ENCODE data around the gene FAM81A.

Gene FAM81A

GRCh38 chr15:59549301-59550185 lies 111.6 kb downstream of the FAM81A start:
- no peak overlapping the region for H3K4me3 ChIP-seq (ENCODE audit: control insufficient read depth in 1 of 7, extremely low read depth in 1 of 7, insufficient read depth in 4 of 7, low read depth in 2 of 7, low read length in 6 of 7)
- no peaks in the 10 kb centered on the region for H3K36me3 ChIP-seq (ENCODE audit: control insufficient read depth in 4 of 4, insufficient read depth in 4 of 4, low read length in 3 of 4)
- 89% methylated on average over 5 of the region's 9 CpGs for WGBS (ENCODE audit: insufficient coverage)
- ChIA-PET POLR2A (no interaction called here), CTCF (no interaction called here)
- H3K27ac ChIP-seq (ENCODE audit: insufficient read depth in 1 of 2, low read depth in 1 of 2, low read length in 2 of 2, poor library complexity in 1 of 2, severe bottlenecking in 2 of 2), result no peak overlapping the region
- H3K9me3 ChIP-seq (ENCODE audit: control extremely low read depth in 1 of 5, control insufficient read depth in 4 of 5, insufficient read depth in 2 of 5, low read depth in 1 of 5, low read length in 4 of 5), result peaks cover 0 to 2% (median 0%) of the 10 kb centered on the region in 5 experiments
- DNase-seq, result no peak
- peaks cover 0 to 18% (median under 1%) of the 10 kb centered on the region in 4 experiments for H3K4me1 ChIP-seq (ENCODE audit: control extremely low read depth in 1 of 4, control insufficient read depth in 4 of 4, insufficient read depth in 4 of 4, low read length in 3 of 4)
- H3K27me3 ChIP-seq (replicated peaks in 2 of 5; ENCODE audit: control insufficient read depth in 4 of 5, insufficient read depth in 5 of 5, low read length in 4 of 5), result peaks cover 0 to 2% (median 0%) of the 10 kb centered on the region in 5 experiments

DNA sequence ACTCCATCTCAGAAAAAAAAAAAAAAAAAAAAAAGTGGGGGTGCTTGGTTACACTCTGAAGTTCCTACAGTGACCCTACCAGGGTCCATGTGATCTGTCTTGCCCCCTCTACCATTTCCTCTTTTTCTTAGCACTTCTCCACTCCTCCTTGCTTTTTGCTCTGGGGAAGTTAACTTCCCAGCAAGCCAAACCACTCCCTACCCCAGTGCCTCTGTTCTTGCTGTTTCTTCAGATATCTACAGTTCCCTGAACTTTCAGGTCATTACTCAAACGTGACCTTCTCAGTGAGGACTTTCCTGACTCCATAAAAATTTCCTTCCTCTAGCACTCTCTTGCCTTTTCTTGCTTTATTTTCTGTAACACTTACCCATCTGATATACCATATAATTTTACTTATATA lies 112.5 kb downstream of the FAM81A start:
- peaks cover 0 to 2% (median 0%) of the 10 kb centered on the region in 5 experiments for H3K27me3 ChIP-seq (replicated peaks in 2 of 5; ENCODE audit: control insufficient read depth in 4 of 5, insufficient read depth in 5 of 5, low read length in 4 of 5)
- ChIA-PET CTCF (no interaction called here), POLR2A (no interaction called here)
- H3K4me3 ChIP-seq (ENCODE audit: control insufficient read depth in 1 of 7, extremely low read depth in 1 of 7, insufficient read depth in 4 of 7, low read depth in 2 of 7, low read length in 6 of 7), result no peak overlapping the region
- peaks cover 0 to 12% (median 0%) of the 10 kb centered on the region in 4 experiments for H3K4me1 ChIP-seq (ENCODE audit: control extremely low read depth in 1 of 4, control insufficient read depth in 4 of 4, insufficient read depth in 4 of 4, low read length in 3 of 4)
- peaks cover 0 to 2% (median 0%) of the 10 kb centered on the region in 5 experiments for H3K9me3 ChIP-seq (ENCODE audit: control extremely low read depth in 1 of 5, control insufficient read depth in 4 of 5, insufficient read depth in 2 of 5, low read depth in 1 of 5, low read length in 4 of 5)
- no peak for DNase-seq
- H3K27ac ChIP-seq (ENCODE audit: insufficient read depth in 1 of 2, low read depth in 1 of 2, low read length in 2 of 2, poor library complexity in 1 of 2, severe bottlenecking in 2 of 2), result no peak overlapping the region
- H3K36me3 ChIP-seq (ENCODE audit: control insufficient read depth in 4 of 4, insufficient read depth in 4 of 4, low read length in 3 of 4), result no peaks in the 10 kb centered on the region
- 67% methylated on average over 1 of the region's 1 CpG for WGBS (ENCODE audit: insufficient coverage)

- no peak overlapping the region for H3K27ac ChIP-seq (ENCODE audit: insufficient read depth in 1 of 2, low read depth in 1 of 2, low read length in 2 of 2, poor library complexity in 1 of 2, severe bottlenecking in 2 of 2)
- 100% methylated on average over 1 of the region's 3 CpGs for WGBS (ENCODE audit: insufficient coverage)
- H3K27me3 ChIP-seq (replicated peaks in 2 of 5; ENCODE audit: control insufficient read depth in 4 of 5, insufficient read depth in 5 of 5, low read length in 4 of 5), result peaks cover 0 to 2% (median 0%) of the 10 kb centered on the region in 5 experiments
- peaks cover 0 to 12% (median 0%) of the 10 kb centered on the region in 4 experiments for H3K4me1 ChIP-seq (ENCODE audit: control extremely low read depth in 1 of 4, control insufficient read depth in 4 of 4, insufficient read depth in 4 of 4, low read length in 3 of 4)
- no peaks in the 10 kb centered on the region for H3K36me3 ChIP-seq (ENCODE audit: control insufficient read depth in 4 of 4, insufficient read depth in 4 of 4, low read length in 3 of 4)
- CTCF ChIA-PET, result no interaction called here
- H3K9me3 ChIP-seq (ENCODE audit: control extremely low read depth in 1 of 5, control insufficient read depth in 4 of 5, insufficient read depth in 2 of 5, low read depth in 1 of 5, low read length in 4 of 5), result peaks cover 0 to 2% (median 0%) of the 10 kb centered on the region in 5 experiments
- no peak overlapping the region for H3K4me3 ChIP-seq (ENCODE audit: control insufficient read depth in 1 of 7, extremely low read depth in 1 of 7, insufficient read depth in 4 of 7, low read depth in 2 of 7, low read length in 6 of 7)
- DNase-seq, result no peak
- POLR2A ChIA-PET, result no interaction called here
Observed at GRCh38 chr15:59550956-59551355, 113.0 kb downstream of the FAM81A start.

DNA sequence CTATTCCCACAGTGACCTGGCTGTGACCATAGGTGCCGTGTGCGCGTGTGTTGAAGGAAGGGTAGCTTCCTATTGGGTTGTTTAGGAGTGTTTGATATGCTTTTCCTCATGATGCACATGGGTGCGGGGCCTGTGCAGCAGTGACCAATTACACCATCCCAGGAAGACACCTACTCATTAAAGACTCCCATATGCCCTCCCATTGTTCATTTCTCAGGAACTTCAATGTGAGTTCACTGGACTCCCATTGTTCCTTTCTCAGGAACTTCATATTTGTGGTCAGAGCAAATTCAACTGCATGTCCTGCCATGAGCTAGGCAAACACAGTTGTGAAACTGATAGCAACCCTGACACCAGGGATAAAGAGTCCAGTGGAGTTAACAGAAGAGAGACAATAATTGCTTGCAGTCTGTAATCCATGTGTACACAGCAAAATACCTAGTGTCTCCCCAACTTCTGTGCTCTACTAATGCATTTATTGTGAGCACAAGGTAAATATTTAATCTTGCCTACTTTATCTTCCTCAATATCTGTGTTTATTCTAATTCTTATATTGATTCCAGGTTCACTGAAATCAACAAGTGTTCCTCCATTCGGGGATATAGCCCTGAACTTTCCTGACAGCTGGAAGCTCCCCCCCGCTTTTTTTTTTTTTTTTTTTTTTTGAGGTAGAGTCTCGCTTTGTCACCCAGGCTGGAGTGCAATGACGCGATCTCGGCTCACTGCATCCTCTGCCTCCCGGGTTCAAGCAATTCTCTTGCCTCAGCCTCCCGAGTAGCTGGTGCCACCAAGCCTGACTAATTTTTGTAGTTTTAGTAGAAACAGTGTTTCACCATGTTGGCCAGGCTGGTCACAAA lies 116.1 kb downstream of the FAM81A start:
- DNase-seq, result no peak
- CTCF ChIA-PET, result interaction anchor here (0.8 kb wide), 1 partner anchor 11 kb away, joined by 3 read pairs; no protein-coding TSS in a partner anchor
- WGBS (ENCODE audit: insufficient coverage), result 98% methylated on average over 6 of the region's 12 CpGs
- Histone ChIP-seq H3K27me3 (replicated peaks in 2 of 5; ENCODE audit: control insufficient read depth in 4 of 5, insufficient read depth in 5 of 5, low read length in 4 of 5) (no peaks in the 10 kb centered on the region), H3K4me1 (ENCODE audit: control extremely low read depth in 1 of 4, control insufficient read depth in 4 of 4, insufficient read depth in 4 of 4, low read length in 3 of 4) (peaks cover 0 to 15% (median 0%) of the 10 kb centered on the region in 4 experiments), H3K9me3 (ENCODE audit: control extremely low read depth in 1 of 5, control insufficient read depth in 4 of 5, insufficient read depth in 2 of 5, low read depth in 1 of 5, low read length in 4 of 5) (no peaks in the 10 kb centered on the region), H3K4me3 (ENCODE audit: control insufficient read depth in 1 of 7, extremely low read depth in 1 of 7, insufficient read depth in 4 of 7, low read depth in 2 of 7, low read length in 6 of 7) (no peak overlapping the region), H3K27ac (ENCODE audit: insufficient read depth in 1 of 2, low read depth in 1 of 2, low read length in 2 of 2, poor library complexity in 1 of 2, severe bottlenecking in 2 of 2) (no peak overlapping the region), H3K36me3 (ENCODE audit: control insufficient read depth in 4 of 4, insufficient read depth in 4 of 4, low read length in 3 of 4) (no peaks in the 10 kb centered on the region)
- POLR2A ChIA-PET, result no interaction called here

- no peak overlapping the region for H3K27ac ChIP-seq (ENCODE audit: insufficient read depth in 1 of 2, low read depth in 1 of 2, low read length in 2 of 2, poor library complexity in 1 of 2, severe bottlenecking in 2 of 2)
- H3K36me3 ChIP-seq (ENCODE audit: control insufficient read depth in 4 of 4, insufficient read depth in 4 of 4, low read length in 3 of 4), result no peaks in the 10 kb centered on the region
- H3K4me1 ChIP-seq (ENCODE audit: control extremely low read depth in 1 of 4, control insufficient read depth in 4 of 4, insufficient read depth in 4 of 4, low read length in 3 of 4), result peaks cover 0 to 6% (median 0%) of the 10 kb centered on the region in 4 experiments
- POLR2A ChIA-PET, result no interaction called here
- 100% methylated on average over 2 of the region's 4 CpGs for WGBS (ENCODE audit: insufficient coverage)
- CTCF ChIA-PET, result interaction anchor here (1.0 kb wide), 1 partner anchor 9 kb away, joined by 3 read pairs; no protein-coding TSS in a partner anchor
- DNase-seq, result no peak
- H3K4me3 ChIP-seq (ENCODE audit: control insufficient read depth in 1 of 7, extremely low read depth in 1 of 7, insufficient read depth in 4 of 7, low read depth in 2 of 7, low read length in 6 of 7), result no peak overlapping the region
- H3K9me3 ChIP-seq (ENCODE audit: control extremely low read depth in 1 of 5, control insufficient read depth in 4 of 5, insufficient read depth in 2 of 5, low read depth in 1 of 5, low read length in 4 of 5), result no peaks in the 10 kb centered on the region
- H3K27me3 ChIP-seq (replicated peaks in 2 of 5; ENCODE audit: control insufficient read depth in 4 of 5, insufficient read depth in 5 of 5, low read length in 4 of 5), result no peaks in the 10 kb centered on the region
Observed at GRCh38 chr15:59555696-59556095, 117.7 kb downstream of the FAM81A start.

DNA sequence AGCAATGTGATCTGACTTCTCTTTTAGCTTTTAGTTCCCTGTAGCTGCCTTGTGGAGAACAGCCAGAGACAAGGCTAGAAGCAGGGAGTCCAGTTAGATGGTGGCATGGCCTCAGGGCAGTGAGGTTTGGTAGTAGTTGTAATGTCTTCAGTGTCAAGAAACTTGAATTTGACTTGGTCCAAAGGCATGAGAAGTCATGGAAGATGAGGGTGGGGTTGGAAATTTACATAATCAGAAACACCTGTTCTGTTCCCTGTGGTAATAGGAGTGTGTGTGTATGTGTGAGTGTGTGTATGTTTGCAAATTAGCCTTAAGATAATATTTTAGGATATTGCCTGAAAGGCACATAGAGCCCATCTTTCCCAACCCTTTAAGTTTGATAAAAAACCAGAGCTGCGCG lies 118.4 kb downstream of the FAM81A start:
- no peaks in the 10 kb centered on the region for H3K9me3 ChIP-seq (ENCODE audit: control extremely low read depth in 1 of 5, control insufficient read depth in 4 of 5, insufficient read depth in 2 of 5, low read depth in 1 of 5, low read length in 4 of 5)
- H3K27ac ChIP-seq (ENCODE audit: insufficient read depth in 1 of 2, low read depth in 1 of 2, low read length in 2 of 2, poor library complexity in 1 of 2, severe bottlenecking in 2 of 2), result no peak overlapping the region
- ChIA-PET POLR2A (no interaction called here), CTCF (no interaction called here)
- H3K4me3 ChIP-seq (ENCODE audit: control insufficient read depth in 1 of 7, extremely low read depth in 1 of 7, insufficient read depth in 4 of 7, low read depth in 2 of 7, low read length in 6 of 7), result no peak overlapping the region
- H3K27me3 ChIP-seq (replicated peaks in 2 of 5; ENCODE audit: control insufficient read depth in 4 of 5, insufficient read depth in 5 of 5, low read length in 4 of 5), result no peaks in the 10 kb centered on the region
- H3K4me1 ChIP-seq (ENCODE audit: control extremely low read depth in 1 of 4, control insufficient read depth in 4 of 4, insufficient read depth in 4 of 4, low read length in 3 of 4), result peaks cover 0 to 3% (median 0%) of the 10 kb centered on the region in 4 experiments
- WGBS (ENCODE audit: insufficient coverage), result 90% methylated on average over 2 of the region's 2 CpGs
- no peaks in the 10 kb centered on the region for H3K36me3 ChIP-seq (ENCODE audit: control insufficient read depth in 4 of 4, insufficient read depth in 4 of 4, low read length in 3 of 4)
- DNase-seq, result no peak
